Measurements from ENCODE around the gene FAM111B. TPM values are rescaled to one million over a fixed set of nuclear protein-coding genes. Genes with fewer than 3 reads are reported as not detected.
A peak's percentile ranks its signal among the peaks of the same experiment; 100 is the strongest.
"Not testable (repeated sequence)": the region's sequence is repeated elsewhere in the genome, so short reads cannot be mapped to it uniquely, and the experiment has no call there.

Gene FAM111B
- polyA plus RNA-seq (2013, experiment 1 of 2) = 1.8 TPM
- 2.8 TPM for polyA plus RNA-seq (2013, experiment 2 of 2)

- Histone ChIP-seq H3K27ac (ENCODE audit: low read depth, low read length, severe bottlenecking) (no peak within 1 kb of the TSS), H3K4me3 (ENCODE audit: extremely low read depth, insufficient read depth, low read length, poor library complexity, severe bottlenecking) (peak within 1 kb of the TSS; percentile 44), H3K36me3 (ENCODE audit: control insufficient read depth, insufficient read depth, low read length) (no peaks in the 10 kb centered on the region), H3K4me1 (ENCODE audit: control insufficient read depth, insufficient read depth, low read length, poor library complexity, severe bottlenecking) (peaks cover 2% of the 10 kb centered on the region), H3K9me3 (ENCODE audit: control insufficient read depth, low read length) (no peaks in the 10 kb centered on the region)
- 2 to 4% methylated on average over 25 to 35 of the region's 64 CpGs for WGBS, 2 experiments (ENCODE audit: insufficient coverage in 2 of 2)
Measured at GRCh38 chr11:59106363-59107336, at the start of gene FAM111B. Gene FAM111B, plus strand, starts transcription at chr11:59107237. Its CDS starts 2,389 bp downstream, at chr11:59109626.

DNA sequence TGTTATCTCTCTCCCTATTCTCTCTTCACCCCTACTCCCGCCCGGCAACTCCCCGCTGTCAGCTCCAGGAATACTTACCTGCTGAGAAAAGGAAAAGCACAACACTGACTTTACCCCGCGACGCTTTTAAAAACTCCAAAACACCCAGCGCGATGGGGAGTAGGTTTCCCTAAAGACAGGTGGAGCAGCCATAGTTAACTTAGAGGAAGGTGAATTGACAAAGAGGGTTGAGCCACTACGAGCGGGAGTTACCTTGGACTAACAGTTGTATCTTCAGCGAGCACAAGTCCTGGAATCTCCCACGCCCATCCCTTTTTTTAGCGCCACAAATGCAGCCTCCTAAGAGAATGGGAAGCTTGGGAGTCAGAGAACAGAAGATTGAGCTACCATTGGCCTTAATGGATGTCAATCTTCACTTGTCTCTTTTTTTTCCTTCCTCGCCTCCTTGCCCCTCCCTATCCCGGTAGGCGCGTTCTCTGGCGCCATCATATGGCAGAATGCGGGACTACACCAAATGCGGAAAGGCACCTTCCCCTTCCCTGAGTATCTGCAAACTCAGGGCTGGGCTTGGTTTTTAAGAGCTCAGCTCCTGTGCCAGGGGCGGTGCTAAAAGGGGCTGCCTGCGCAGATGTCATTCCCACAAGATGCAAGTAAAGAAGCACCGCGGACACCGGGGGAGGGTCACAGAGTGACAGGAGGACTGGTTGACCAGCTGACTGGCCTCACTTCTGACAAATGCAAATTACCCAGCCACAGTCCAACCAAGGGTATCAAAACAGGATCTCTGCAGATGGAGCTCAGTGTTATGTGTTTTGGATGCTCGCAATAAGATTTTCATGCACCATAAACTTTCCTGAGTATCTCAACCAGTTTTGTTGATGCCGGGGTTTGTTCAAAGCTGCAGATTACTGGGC lies 48.7 kb upstream of the FAM111B start:
- H3K27ac ChIP-seq (ENCODE audit: low read depth, low read length, severe bottlenecking); H3K4me1 ChIP-seq (ENCODE audit: control insufficient read depth, insufficient read depth, low read length, poor library complexity, severe bottlenecking); H3K36me3 ChIP-seq (ENCODE audit: control insufficient read depth, insufficient read depth, low read length); H3K9me3 ChIP-seq (ENCODE audit: control insufficient read depth, low read length): not testable (repeated sequence)
- peak overlapping the region; percentile 23 for H3K4me3 ChIP-seq (ENCODE audit: extremely low read depth, insufficient read depth, low read length, poor library complexity, severe bottlenecking)
- WGBS, 2 experiments (ENCODE audit: insufficient coverage in 2 of 2) = 8 to 14% methylated on average over 16 to 17 of the region's 27 CpGs

- H3K9me3 ChIP-seq (ENCODE audit: control insufficient read depth, low read length); H3K36me3 ChIP-seq (ENCODE audit: control insufficient read depth, insufficient read depth, low read length); H3K27ac ChIP-seq (ENCODE audit: low read depth, low read length, severe bottlenecking); H3K4me1 ChIP-seq (ENCODE audit: control insufficient read depth, insufficient read depth, low read length, poor library complexity, severe bottlenecking); H3K4me3 ChIP-seq (ENCODE audit: extremely low read depth, insufficient read depth, low read length, poor library complexity, severe bottlenecking): not testable (repeated sequence)
- 84 to 87% methylated on average over 3 of the region's 3 CpGs for WGBS, 2 experiments (ENCODE audit: insufficient coverage in 2 of 2)
Measured at GRCh38 chr11:59060096-59060495, 46.9 kb upstream of the FAM111B start.

DNA sequence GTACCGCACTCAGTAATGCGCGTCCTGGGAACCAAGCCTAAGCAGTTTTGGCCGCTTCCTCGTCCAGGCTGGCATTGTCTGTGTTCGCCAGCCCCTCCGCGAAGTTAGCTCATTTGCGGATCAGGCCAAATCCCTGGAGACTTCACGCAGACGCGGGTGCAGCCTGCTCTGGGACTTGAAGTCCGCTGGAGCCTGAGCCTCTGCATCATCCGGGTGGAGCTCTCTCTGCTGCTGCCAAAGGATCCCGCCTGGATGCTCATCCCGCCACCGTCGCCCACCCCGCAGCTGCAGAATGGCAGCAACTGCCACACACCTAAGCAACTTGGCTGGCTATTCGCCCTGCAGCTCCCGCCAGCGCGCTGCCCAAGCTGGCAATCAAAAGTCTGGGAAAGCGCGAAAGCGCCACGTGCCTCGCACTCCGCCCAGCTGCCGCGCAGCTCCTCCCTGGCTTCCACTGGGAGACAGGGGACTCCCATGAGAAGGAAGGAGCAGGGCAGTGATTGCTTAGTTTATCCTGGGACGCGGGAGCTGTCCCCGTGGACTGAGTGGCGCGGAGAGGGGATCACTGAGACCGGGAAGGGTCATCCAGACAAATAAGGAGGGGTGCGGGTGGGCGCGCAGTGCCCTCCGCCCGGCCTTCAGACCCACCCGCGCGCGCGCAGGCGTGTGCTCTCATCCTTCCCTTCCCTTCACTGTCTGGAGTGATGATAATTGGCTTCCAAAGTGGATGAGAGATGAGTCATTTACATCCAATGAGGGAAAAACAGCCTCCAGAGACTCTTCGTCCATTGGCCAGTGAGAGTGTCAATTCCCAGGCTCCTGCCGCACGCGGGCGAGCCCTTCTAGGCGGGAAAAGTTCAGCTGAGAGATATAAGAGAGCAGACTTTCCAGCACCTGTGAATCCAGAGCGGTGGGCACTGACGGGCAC lies 44.2 kb upstream of the FAM111B start:
- Histone ChIP-seq H3K4me1 (ENCODE audit: control insufficient read depth, insufficient read depth, low read length, poor library complexity, severe bottlenecking) (no peaks in the 10 kb centered on the region), H3K36me3 (ENCODE audit: control insufficient read depth, insufficient read depth, low read length) (no peaks in the 10 kb centered on the region), H3K4me3 (ENCODE audit: extremely low read depth, insufficient read depth, low read length, poor library complexity, severe bottlenecking) (no peak overlapping the region), H3K9me3 (ENCODE audit: control insufficient read depth, low read length) (no peaks in the 10 kb centered on the region), H3K27ac (ENCODE audit: low read depth, low read length, severe bottlenecking) (no peak overlapping the region)
- 91 to 93% methylated on average over 44 to 46 of the region's 56 CpGs for WGBS, 2 experiments (ENCODE audit: insufficient coverage in 2 of 2)

DNA sequence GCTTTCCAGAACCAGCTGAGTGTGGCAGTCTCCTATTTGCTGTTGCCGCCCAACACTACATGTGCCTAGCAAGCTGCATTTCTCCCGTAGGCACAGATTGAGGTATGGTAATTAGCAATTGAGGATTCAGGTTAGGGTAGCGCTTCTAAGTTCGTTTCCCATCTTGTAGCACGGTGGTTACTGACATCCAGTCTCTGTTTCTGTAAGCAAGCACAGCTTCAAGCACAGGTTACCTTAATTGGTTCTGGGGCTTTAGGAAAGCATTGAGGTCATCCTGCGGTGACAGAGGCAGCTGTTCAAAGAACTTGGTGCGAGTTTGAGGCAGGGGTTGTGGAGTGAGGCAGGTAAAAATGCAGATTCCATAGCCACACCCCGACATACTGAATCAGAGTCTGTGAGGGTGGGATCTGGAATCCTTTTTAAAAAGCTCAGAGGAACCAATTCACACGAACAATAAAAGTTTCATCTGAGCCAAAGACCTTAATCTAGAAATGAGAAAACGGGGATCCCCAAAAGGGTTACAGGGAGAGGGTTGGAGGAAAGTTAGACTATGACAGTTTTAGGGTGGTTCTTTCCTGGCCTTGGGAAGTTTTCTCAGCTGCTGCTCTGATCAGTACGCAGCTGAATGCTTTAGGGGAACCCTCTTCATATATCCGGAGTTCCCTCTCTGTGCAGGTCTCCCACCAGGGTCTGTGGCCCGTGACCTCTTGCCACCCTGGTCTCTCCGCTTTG lies 42.9 kb upstream of the FAM111B start:
- H3K9me3 ChIP-seq (ENCODE audit: control insufficient read depth, low read length); H3K36me3 ChIP-seq (ENCODE audit: control insufficient read depth, insufficient read depth, low read length); H3K4me3 ChIP-seq (ENCODE audit: extremely low read depth, insufficient read depth, low read length, poor library complexity, severe bottlenecking); H3K4me1 ChIP-seq (ENCODE audit: control insufficient read depth, insufficient read depth, low read length, poor library complexity, severe bottlenecking); H3K27ac ChIP-seq (ENCODE audit: low read depth, low read length, severe bottlenecking): not testable (repeated sequence)
- 77 to 95% methylated on average over 8 to 9 of the region's 14 CpGs for WGBS, 2 experiments (ENCODE audit: insufficient coverage in 2 of 2)

DNA sequence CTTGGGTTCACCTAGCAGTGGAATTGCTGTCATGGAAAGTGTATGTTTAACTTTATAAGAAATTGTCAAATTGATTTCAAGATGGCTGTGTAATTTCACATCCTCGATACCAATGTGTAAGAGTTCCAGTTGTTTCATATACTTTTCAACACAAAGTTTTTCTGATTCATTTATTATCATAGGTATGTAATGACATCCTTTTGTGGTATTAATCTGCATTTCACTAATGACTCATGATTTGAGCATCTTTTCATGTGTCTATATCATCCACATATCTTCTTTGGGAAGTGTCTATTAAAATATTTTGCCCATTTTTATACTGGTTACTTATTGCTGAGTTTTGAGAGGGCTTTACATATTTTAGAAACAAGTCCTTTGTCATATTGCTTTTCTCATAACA lies 38.0 kb upstream of the FAM111B start:
- no CpG with 5 or more reads among the region's 1 CpG for WGBS, 2 experiments (ENCODE audit: insufficient coverage in 2 of 2)
- Histone ChIP-seq H3K36me3 (ENCODE audit: control insufficient read depth, insufficient read depth, low read length) (no peaks in the 10 kb centered on the region), H3K4me1 (ENCODE audit: control insufficient read depth, insufficient read depth, low read length, poor library complexity, severe bottlenecking) (no peaks in the 10 kb centered on the region), H3K4me3 (ENCODE audit: extremely low read depth, insufficient read depth, low read length, poor library complexity, severe bottlenecking) (no peak overlapping the region), H3K9me3 (ENCODE audit: control insufficient read depth, low read length) (no peaks in the 10 kb centered on the region), H3K27ac (ENCODE audit: low read depth, low read length, severe bottlenecking) (no peak overlapping the region)

DNA sequence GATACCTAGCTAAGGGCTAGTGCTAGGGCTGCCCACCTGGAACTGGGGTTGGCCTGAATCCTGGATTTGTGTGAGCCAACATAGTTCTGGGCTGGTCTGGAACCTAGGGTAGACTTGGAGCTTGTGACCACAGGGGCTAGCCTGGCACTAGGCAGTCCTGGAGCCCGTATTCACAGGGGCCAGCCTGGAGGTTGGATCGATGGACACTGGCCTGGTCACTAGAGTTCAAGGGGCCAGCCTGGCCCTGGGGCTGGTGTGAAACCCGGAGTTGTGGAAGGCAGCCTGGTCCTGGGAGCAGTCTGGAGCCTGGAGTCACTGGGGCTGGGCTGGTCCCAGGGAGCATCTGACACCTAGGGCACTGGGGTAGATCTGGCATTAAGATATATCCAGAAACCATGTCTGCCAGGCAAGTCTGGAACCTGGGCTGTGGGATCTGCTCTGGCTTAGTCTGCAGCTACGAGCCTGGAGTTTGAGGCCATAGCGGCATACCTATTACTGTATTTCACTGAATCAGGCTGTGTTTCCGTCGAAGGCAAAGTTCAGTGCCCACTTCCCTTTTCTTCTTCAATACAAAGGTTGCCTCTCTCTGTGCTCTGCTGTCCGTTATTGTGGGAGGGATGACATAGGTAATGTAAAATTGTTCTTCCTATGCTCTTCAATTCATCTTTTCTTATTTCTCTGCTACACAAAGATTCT lies 30.0 kb upstream of the FAM111B start:
- no peaks in the 10 kb centered on the region for H3K36me3 ChIP-seq (ENCODE audit: control insufficient read depth, insufficient read depth, low read length)
- no peaks in the 10 kb centered on the region for H3K9me3 ChIP-seq (ENCODE audit: control insufficient read depth, low read length)
- H3K4me1 ChIP-seq (ENCODE audit: control insufficient read depth, insufficient read depth, low read length, poor library complexity, severe bottlenecking) = no peaks in the 10 kb centered on the region
- 90 to 100% methylated on average over 3 to 5 of the region's 8 CpGs for WGBS, 2 experiments (ENCODE audit: insufficient coverage in 2 of 2)
- no peak overlapping the region for H3K4me3 ChIP-seq (ENCODE audit: extremely low read depth, insufficient read depth, low read length, poor library complexity, severe bottlenecking)
- H3K27ac ChIP-seq (ENCODE audit: low read depth, low read length, severe bottlenecking) = no peak overlapping the region

DNA sequence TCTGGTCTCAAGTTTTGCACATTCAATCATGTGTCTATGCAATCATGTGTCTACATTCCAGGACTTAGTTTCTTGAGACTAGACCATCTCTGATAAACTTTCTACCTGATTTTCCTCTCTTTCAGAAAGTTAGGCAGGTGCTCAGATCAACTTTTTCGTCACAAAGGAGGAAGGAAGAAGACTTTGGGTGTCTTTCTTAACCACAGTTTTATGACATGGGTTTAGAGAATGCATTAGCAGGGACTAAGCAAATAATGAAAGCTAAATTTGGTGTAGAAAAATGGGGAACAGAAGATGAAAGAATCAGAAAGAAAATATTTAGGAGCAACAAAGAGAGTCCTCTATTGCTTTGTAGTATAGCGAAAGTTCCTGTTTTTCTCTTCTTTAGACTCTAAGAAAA lies 28.6 kb upstream of the FAM111B start:
- no peaks in the 10 kb centered on the region for H3K9me3 ChIP-seq (ENCODE audit: control insufficient read depth, low read length)
- WGBS, 2 experiments (ENCODE audit: insufficient coverage in 2 of 2) = 92 to 100% methylated on average over 1 to 2 of the region's 2 CpGs
- H3K27ac ChIP-seq (ENCODE audit: low read depth, low read length, severe bottlenecking) = no peak overlapping the region
- H3K4me3 ChIP-seq (ENCODE audit: extremely low read depth, insufficient read depth, low read length, poor library complexity, severe bottlenecking) = no peak overlapping the region
- H3K4me1 ChIP-seq (ENCODE audit: control insufficient read depth, insufficient read depth, low read length, poor library complexity, severe bottlenecking) = no peaks in the 10 kb centered on the region
- no peaks in the 10 kb centered on the region for H3K36me3 ChIP-seq (ENCODE audit: control insufficient read depth, insufficient read depth, low read length)

GRCh38 chr11:59079086-59079485 lies 28.0 kb upstream of the FAM111B start:
- H3K36me3 ChIP-seq (ENCODE audit: control insufficient read depth, insufficient read depth, low read length) = no peaks in the 10 kb centered on the region
- no peak overlapping the region for H3K4me3 ChIP-seq (ENCODE audit: extremely low read depth, insufficient read depth, low read length, poor library complexity, severe bottlenecking)
- no peak overlapping the region for H3K27ac ChIP-seq (ENCODE audit: low read depth, low read length, severe bottlenecking)
- H3K4me1 ChIP-seq (ENCODE audit: control insufficient read depth, insufficient read depth, low read length, poor library complexity, severe bottlenecking) = no peaks in the 10 kb centered on the region
- no CpG with 5 or more reads among the region's 1 CpG for WGBS, 2 experiments (ENCODE audit: insufficient coverage in 2 of 2)
- no peaks in the 10 kb centered on the region for H3K9me3 ChIP-seq (ENCODE audit: control insufficient read depth, low read length)
